ENCODE measurements around the gene ZBED5.

DNA sequence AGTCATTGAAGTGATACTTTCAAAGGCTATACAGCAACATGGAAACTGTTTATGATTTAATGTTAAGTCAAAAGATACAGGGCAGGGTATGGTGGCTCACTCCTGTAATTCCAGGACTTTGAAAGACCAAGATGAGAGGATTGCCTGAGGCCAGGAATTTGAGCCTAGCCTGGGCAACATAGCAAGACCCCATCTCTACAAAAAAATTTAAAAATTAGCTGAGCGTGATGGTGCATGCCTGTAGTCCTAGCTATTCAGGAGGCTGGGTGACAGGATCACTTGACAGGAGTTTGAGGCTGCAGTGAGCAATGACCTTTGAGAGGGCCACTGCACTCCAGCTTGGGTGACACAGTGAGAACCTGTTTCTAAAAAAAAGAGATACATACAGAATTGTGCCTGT is 39.3 kb upstream of the ZBED5 start:
- TF ChIP-seq, protein P1, sequence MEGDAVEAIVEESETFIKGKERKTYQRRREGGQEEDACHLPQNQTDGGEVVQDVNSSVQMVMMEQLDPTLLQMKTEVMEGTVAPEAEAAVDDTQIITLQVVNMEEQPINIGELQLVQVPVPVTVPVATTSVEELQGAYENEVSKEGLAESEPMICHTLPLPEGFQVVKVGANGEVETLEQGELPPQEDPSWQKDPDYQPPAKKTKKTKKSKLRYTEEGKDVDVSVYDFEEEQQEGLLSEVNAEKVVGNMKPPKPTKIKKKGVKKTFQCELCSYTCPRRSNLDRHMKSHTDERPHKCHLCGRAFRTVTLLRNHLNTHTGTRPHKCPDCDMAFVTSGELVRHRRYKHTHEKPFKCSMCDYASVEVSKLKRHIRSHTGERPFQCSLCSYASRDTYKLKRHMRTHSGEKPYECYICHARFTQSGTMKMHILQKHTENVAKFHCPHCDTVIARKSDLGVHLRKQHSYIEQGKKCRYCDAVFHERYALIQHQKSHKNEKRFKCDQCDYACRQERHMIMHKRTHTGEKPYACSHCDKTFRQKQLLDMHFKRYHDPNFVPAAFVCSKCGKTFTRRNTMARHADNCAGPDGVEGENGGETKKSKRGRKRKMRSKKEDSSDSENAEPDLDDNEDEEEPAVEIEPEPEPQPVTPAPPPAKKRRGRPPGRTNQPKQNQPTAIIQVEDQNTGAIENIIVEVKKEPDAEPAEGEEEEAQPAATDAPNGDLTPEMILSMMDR (IDR thresholded peaks at IDR 0.05) = no peak
- TF ChIP-seq EP300 (IDR thresholded peaks at IDR 0.05) = no peak
